Measurements from ENCODE around the gene GPR18.

- TF ChIP-seq POLR2AphosphoS5 (IDR thresholded peaks at IDR 0.05) = no peak
- TF ChIP-seq EP300 (IDR thresholded peaks at IDR 0.05) = no peak
Measured at GRCh38 chr13:99218545-99218944, 39.6 kb downstream of the GPR18 start.
